Skeletal muscle tissue (tissue), 4 donors: Measurements from ENCODE around the gene PACRG. TPM values are rescaled to one million over a fixed set of nuclear protein-coding genes. Genes with fewer than 3 reads are reported as not detected.

Experiments
- H3K27ac ChIP-seq: one replicate; pipeline ENCODE4 v1.7.0; 2013; ENCODE audit warnings: mild to moderate bottlenecking, low read depth, low read length, inconsistent platforms
- H3K27me3 ChIP-seq, 3 donors: one replicate each; pipeline ENCODE4 v1.7.0; 2013; ENCODE audit warnings: low read length in 3 of 3; ENCODE audit not compliant: control insufficient read depth in 3 of 3, insufficient read depth in 3 of 3
- H3K36me3 ChIP-seq, 3 donors: one replicate each; pipeline ENCODE4 v1.7.0; 2013; ENCODE audit warnings: low read length in 3 of 3; ENCODE audit not compliant: control insufficient read depth in 3 of 3, insufficient read depth in 3 of 3
- H3K4me1 ChIP-seq, 3 donors: one replicate each; pipeline ENCODE4 v1.7.0; 2013; ENCODE audit warnings: low read length in 3 of 3, mild to moderate bottlenecking in 3 of 3; ENCODE audit not compliant: control insufficient read depth in 3 of 3, insufficient read depth in 3 of 3
- H3K4me3 ChIP-seq, 3 donors: one replicate each; pipeline ENCODE4 v1.7.0; 2013; ENCODE audit warnings: low read length in 3 of 3
- H3K9ac ChIP-seq, 3 donors: one replicate each; pipeline ENCODE4 v1.7.0; 2013; ENCODE audit warnings: low read length in 3 of 3, mild to moderate bottlenecking in 3 of 3, moderate library complexity in 2 of 3, low read depth in 1 of 3
- H3K9me3 ChIP-seq, 3 donors: one replicate each; pipeline ENCODE4 v1.7.0; 2013; ENCODE audit warnings: low read length in 3 of 3; ENCODE audit not compliant: control insufficient read depth in 3 of 3
- total RNA-seq: library from RNA; depleted of rRNA; stranded (reverse); fragments of >200 nt; gene quantifications from one replicate; pipeline ENCODE4 v1.2.3, GENCODE V29; 2014
- donor health status: Osteomylitis.

PACRG gene
- total RNA-seq, 1 donor from 2014 or later, result 1.0 TPM

GRCh38 chr6:163348789-163349680, 621.3 kb downstream of the PACRG start:
- Histone ChIP-seq H3K27me3 (no peaks in the 10 kb centered on the region), H3K9ac (peak overlapping the region in 2 of 3 donors; percentile 11 to 25), H3K4me3 (no peak overlapping the region), H3K27ac (peak overlapping the region; percentile 23), H3K36me3 (no peaks in the 10 kb centered on the region), H3K4me1 (peaks cover 17 to 48% (median 41%) of the 10 kb centered on the region in 3 donors), H3K9me3 (no peaks in the 10 kb centered on the region)

- Histone ChIP-seq H3K9me3 (peaks cover 0 to under 1% (median 0%) of the 10 kb centered on the region in 3 donors), H3K4me3 (no peak overlapping the region), H3K4me1 (peaks cover 18 to 49% (median 42%) of the 10 kb centered on the region in 3 donors), H3K36me3 (no peaks in the 10 kb centered on the region), H3K27ac (no peak overlapping the region), H3K27me3 (no peaks in the 10 kb centered on the region), H3K9ac (peak overlapping the region in 1 of 3 donors; percentile 25)
These were observed 621.9 kb downstream of the PACRG start for GRCh38 chr6:163349696-163350095.

GRCh38 chr6:163351013-163351412, 623.2 kb downstream of the PACRG start:
- H3K9me3 ChIP-seq, result peaks cover 0 to 2% (median 0%) of the 10 kb centered on the region in 3 donors
- H3K9ac ChIP-seq, result no peak overlapping the region
- no peaks in the 10 kb centered on the region for H3K27me3 ChIP-seq
- no peak overlapping the region for H3K4me3 ChIP-seq
- no peak overlapping the region for H3K27ac ChIP-seq
- H3K36me3 ChIP-seq, result no peaks in the 10 kb centered on the region
- H3K4me1 ChIP-seq, result peaks cover 25 to 51% (median 43%) of the 10 kb centered on the region in 3 donors

DNA sequence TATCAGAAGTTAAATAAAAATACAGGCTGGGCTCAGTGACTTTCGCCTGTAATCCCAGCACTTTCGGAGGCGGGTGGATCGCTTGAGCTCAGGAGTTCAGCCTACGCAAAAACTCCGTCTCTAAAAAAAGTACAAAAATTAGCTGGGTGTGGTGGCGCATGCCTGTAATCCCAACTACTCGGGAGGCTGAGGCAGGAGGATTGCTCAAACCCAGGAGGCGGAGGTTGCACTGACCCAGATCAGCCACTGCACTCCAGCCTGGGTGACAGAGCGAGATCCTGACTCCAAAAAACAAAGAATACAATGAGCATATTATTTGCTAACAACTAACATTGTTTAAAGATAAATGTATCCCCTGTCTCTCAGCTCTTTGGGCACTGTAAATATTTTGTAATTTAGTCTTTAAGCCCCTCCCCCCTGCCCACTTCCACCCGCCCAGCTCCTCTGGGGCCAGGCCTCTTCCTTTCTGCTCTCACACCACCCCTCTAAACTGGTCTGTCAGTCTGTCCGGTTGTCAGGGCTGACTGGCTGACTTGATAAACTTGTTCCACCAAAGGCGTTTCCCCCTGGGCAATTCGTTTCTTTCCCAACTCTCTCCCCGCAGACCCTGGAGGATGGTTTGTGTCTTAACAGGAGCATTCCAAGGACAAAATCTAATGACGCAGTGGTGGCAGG, 624.4 kb downstream of the PACRG start:
- no peaks in the 10 kb centered on the region for H3K27me3 ChIP-seq
- no peak overlapping the region for H3K9ac ChIP-seq
- peaks cover 20 to 43% (median 34%) of the 10 kb centered on the region in 3 donors for H3K4me1 ChIP-seq
- H3K9me3 ChIP-seq, result peaks cover 0 to 2% (median 0%) of the 10 kb centered on the region in 3 donors
- H3K27ac ChIP-seq, result no peak overlapping the region
- H3K36me3 ChIP-seq, result no peaks in the 10 kb centered on the region
- H3K4me3 ChIP-seq, result no peak overlapping the region

- Histone ChIP-seq H3K9me3 (peaks cover 0 to 2% (median 0%) of the 10 kb centered on the region in 3 donors), H3K4me3 (no peak overlapping the region), H3K36me3 (no peaks in the 10 kb centered on the region), H3K9ac (no peak overlapping the region), H3K27ac (no peak overlapping the region), H3K4me1 (peaks cover 16 to 37% (median 31%) of the 10 kb centered on the region in 3 donors), H3K27me3 (no peaks in the 10 kb centered on the region)
These were observed 625.2 kb downstream of the PACRG start for GRCh38 chr6:163352966-163353365.

- Histone ChIP-seq H3K9me3 (peaks cover 0 to 2% (median 0%) of the 10 kb centered on the region in 3 donors), H3K27me3 (no peaks in the 10 kb centered on the region), H3K4me3 (no peak overlapping the region), H3K27ac (no peak overlapping the region), H3K9ac (no peak overlapping the region), H3K4me1 (peaks cover 15 to 31% (median 31%) of the 10 kb centered on the region in 3 donors), H3K36me3 (no peaks in the 10 kb centered on the region)
These were observed 626.3 kb downstream of the PACRG start for GRCh38 chr6:163354085-163354484.

- Histone ChIP-seq H3K4me3 (peak overlapping the region in 2 of 3 donors; percentile 38 to 58), H3K4me1 (peaks cover 14 to 29% (median 23%) of the 10 kb centered on the region in 3 donors), H3K9me3 (peaks cover 0 to 2% (median 0%) of the 10 kb centered on the region in 3 donors), H3K9ac (peak overlapping the region in 2 of 3 donors; percentile 15 to 68), H3K36me3 (no peaks in the 10 kb centered on the region), H3K27me3 (no peaks in the 10 kb centered on the region), H3K27ac (peak overlapping the region; percentile 73)
These were observed 627.1 kb downstream of the PACRG start for GRCh38 chr6:163354761-163355425.

- Histone ChIP-seq H3K27ac (peak overlapping the region; percentile 73), H3K27me3 (no peaks in the 10 kb centered on the region), H3K4me1 (peaks cover 14 to 26% (median 18%) of the 10 kb centered on the region in 3 donors), H3K36me3 (no peaks in the 10 kb centered on the region), H3K9me3 (peaks cover 0 to 2% (median 0%) of the 10 kb centered on the region in 3 donors), H3K9ac (peak overlapping the region in 1 of 3 donors; percentile 68), H3K4me3 (peak overlapping the region; percentile 20 to 58 (median 38))
These were observed 627.7 kb downstream of the PACRG start for GRCh38 chr6:163355426-163355991.

GRCh38 chr6:163356324-163356723, 628.5 kb downstream of the PACRG start:
- peaks cover 0 to 2% (median 0%) of the 10 kb centered on the region in 3 donors for H3K9me3 ChIP-seq
- H3K9ac ChIP-seq, result no peak overlapping the region
- H3K27me3 ChIP-seq, result no peaks in the 10 kb centered on the region
- H3K36me3 ChIP-seq, result no peaks in the 10 kb centered on the region
- H3K4me1 ChIP-seq, result peaks cover 14 to 18% (median 18%) of the 10 kb centered on the region in 3 donors
- H3K27ac ChIP-seq, result peak overlapping the region; percentile 73
- no peak overlapping the region for H3K4me3 ChIP-seq
